Measurements from ENCODE around the gene GJA4. TPM values are rescaled to one million over a fixed set of nuclear protein-coding genes. Genes with fewer than 3 reads are reported as not detected.

Gene GJA4
- total RNA-seq, 1 experiment from 2014 or later: not detected

GRCh38 chr1:34759503-34760357 is 33.1 kb upstream of the GJA4 start, which contains the start of gene GJB4:
Gene GJB4, plus strand, starts transcription at chr1:34759740. Its CDS starts 1,515 bp downstream, at chr1:34761255.
- no peaks in the 10 kb centered on the region for H3K9me3 ChIP-seq (ENCODE audit: control insufficient read depth in 1 of 2, insufficient read depth in 1 of 2, low read depth in 1 of 2, low read length in 2 of 2)
- no peaks in the 10 kb centered on the region for H3K79me2 ChIP-seq (ENCODE audit: insufficient read depth, low read length)
- intact Hi-C loops (cut with micrococcal nuclease): no loop called here
- peaks cover 51 to 70% of the 10 kb centered on the region in 2 experiments for H3K4me1 ChIP-seq (ENCODE audit: control insufficient read depth in 1 of 2, insufficient read depth in 2 of 2, low read length in 2 of 2)
- ChIA-PET CTCF (interaction anchor here (0.7 kb wide), 1 partner anchor 17 kb away, joined by 3 read pairs; no protein-coding TSS in a partner anchor), RAD21 (ENCODE audit: low non-redundant PET in 1 of 2, low total read pairs in 2 of 2, uncharacterized antibody in 2 of 2, unreplicated experiment in 2 of 2) (no interaction called here), POLR2A (interaction anchor here (0.9 to 1.6 kb wide), 2 partner anchors 20 to 21 kb away, joined by 3 to 4 read pairs; partner anchors contain the start of gene GJB3)
- TF ChIP-seq JUND (IDR thresholded peaks at IDR 0.05) (no peak), SP1 (IDR thresholded peaks at IDR 0.05; ENCODE audit: low read depth) (no peak), TCF7L2 (IDR thresholded peaks at IDR 0.05; ENCODE audit: borderline replicate concordance, extremely low read depth, insufficient read depth, insufficient read length) (no peak), SIN3A (IDR thresholded peaks at IDR 0.05; ENCODE audit: low read depth) (no peak), CBX3 (IDR thresholded peaks at IDR 0.05; ENCODE audit: low read depth) (no peak), FOSL1 (IDR thresholded peaks at IDR 0.05; ENCODE audit: low read depth) (no peak), ZFX (IDR thresholded peaks at IDR 0.05) (no peak), POLR2AphosphoS5 (IDR thresholded peaks at IDR 0.05; ENCODE audit: low read depth, low read length) (peak; percentile 53; the same call in 1 of the 2 replicates), CEBPB (IDR thresholded peaks at IDR 0.05; ENCODE audit: low read depth) (no peak), ZBTB33 (IDR thresholded peaks at IDR 0.05; ENCODE audit: extremely low read depth, insufficient replicate concordance, low read length) (no peak), YY1 (IDR thresholded peaks at IDR 0.05; ENCODE audit: extremely low read depth, insufficient replicate concordance, low read depth, low read length) (no peak), SRF (IDR thresholded peaks at IDR 0.05; ENCODE audit: low read depth) (no peak), CTCF (IDR thresholded peaks at IDR 0.05 in 2 of 3, conservative IDR thresholded peaks at IDR 0.05 in 1 of 3; ENCODE audit: borderline replicate concordance in 1 of 3, insufficient read depth in 1 of 3, low read depth in 2 of 3, low read length in 2 of 3) (peak in 2 of 3 experiments; percentile 43 to 47; a peak in 3 of 6 replicates), EGR1 (IDR thresholded peaks at IDR 0.05; ENCODE audit: low read depth) (no peak), REST (IDR thresholded peaks at IDR 0.05; ENCODE audit: low read depth) (no peak), POLR2A (IDR thresholded peaks at IDR 0.05; ENCODE audit: borderline replicate concordance, extremely low read depth, insufficient read depth, insufficient read length) (no peak)
- no peaks in the 10 kb centered on the region for H3K27me3 ChIP-seq (ENCODE audit: insufficient read depth, low read length)
- BruUV-seq (replicated peaks): TSS peak; percentile 40
- peak within 1 kb of the TSS; percentile 58 for H3K4me2 ChIP-seq (ENCODE audit: low read length)
- no peak within 1 kb of the TSS for H2AFZ ChIP-seq (ENCODE audit: low read depth, low read length, poor library complexity, severe bottlenecking)
- peak; percentile 38 for ATAC-seq
- peak within 1 kb of the TSS; percentile 11 to 20; a peak in 3 of 4 replicates for H3K4me3 ChIP-seq (replicated peaks in 1 of 2; ENCODE audit: low read depth in 1 of 2, low read length in 2 of 2)
- H3K27ac ChIP-seq (ENCODE audit: low read depth, low read length): peak within 1 kb of the TSS; percentile 2; the same call in 1 of the 2 replicates
- H3K9ac ChIP-seq (ENCODE audit: low read length): peak within 1 kb of the TSS; percentile 15; the same call in 1 of the 2 replicates
- no peaks in the 10 kb centered on the region for H3K9me2 ChIP-seq (ENCODE audit: insufficient read depth)
- H4K20me1 ChIP-seq (ENCODE audit: insufficient read depth): no peaks in the 10 kb centered on the region
- no peak for DNase-seq (ENCODE audit: low read depth, low spot score)
- H3K36me3 ChIP-seq (ENCODE audit: control insufficient read depth in 1 of 2, insufficient read depth in 2 of 2, low read length in 2 of 2): no peaks in the 10 kb centered on the region
